ENCODE measurements around the gene CDK6. TPM values are rescaled to one million over a fixed set of nuclear protein-coding genes. Genes with fewer than 3 reads are reported as not detected.

CDK6 gene
- total RNA-seq, 1 experiment from 2014 or later: 41.4 TPM

GRCh38 chr7:92799446-92800211 is 36.7 kb downstream of the CDK6 start (continued):
- TF ChIP-seq, protein P1, sequence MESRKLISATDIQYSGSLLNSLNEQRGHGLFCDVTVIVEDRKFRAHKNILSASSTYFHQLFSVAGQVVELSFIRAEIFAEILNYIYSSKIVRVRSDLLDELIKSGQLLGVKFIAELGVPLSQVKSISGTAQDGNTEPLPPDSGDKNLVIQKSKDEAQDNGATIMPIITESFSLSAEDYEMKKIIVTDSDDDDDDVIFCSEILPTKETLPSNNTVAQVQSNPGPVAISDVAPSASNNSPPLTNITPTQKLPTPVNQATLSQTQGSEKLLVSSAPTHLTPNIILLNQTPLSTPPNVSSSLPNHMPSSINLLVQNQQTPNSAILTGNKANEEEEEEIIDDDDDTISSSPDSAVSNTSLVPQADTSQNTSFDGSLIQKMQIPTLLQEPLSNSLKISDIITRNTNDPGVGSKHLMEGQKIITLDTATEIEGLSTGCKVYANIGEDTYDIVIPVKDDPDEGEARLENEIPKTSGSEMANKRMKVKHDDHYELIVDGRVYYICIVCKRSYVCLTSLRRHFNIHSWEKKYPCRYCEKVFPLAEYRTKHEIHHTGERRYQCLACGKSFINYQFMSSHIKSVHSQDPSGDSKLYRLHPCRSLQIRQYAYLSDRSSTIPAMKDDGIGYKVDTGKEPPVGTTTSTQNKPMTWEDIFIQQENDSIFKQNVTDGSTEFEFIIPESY (IDR thresholded peaks at IDR 0.05; ENCODE audit: extremely low read depth, insufficient replicate concordance, low read length): no peak
- TF ChIP-seq ELF1 (IDR thresholded peaks at IDR 0.05; ENCODE audit: borderline replicate concordance, low read depth) (no peak), MAX (IDR thresholded peaks at IDR 0.05) (no peak), RAD21 (IDR thresholded peaks at IDR 0.05; ENCODE audit: low read depth) (no peak)
- TF ChIP-seq, protein P2, sequence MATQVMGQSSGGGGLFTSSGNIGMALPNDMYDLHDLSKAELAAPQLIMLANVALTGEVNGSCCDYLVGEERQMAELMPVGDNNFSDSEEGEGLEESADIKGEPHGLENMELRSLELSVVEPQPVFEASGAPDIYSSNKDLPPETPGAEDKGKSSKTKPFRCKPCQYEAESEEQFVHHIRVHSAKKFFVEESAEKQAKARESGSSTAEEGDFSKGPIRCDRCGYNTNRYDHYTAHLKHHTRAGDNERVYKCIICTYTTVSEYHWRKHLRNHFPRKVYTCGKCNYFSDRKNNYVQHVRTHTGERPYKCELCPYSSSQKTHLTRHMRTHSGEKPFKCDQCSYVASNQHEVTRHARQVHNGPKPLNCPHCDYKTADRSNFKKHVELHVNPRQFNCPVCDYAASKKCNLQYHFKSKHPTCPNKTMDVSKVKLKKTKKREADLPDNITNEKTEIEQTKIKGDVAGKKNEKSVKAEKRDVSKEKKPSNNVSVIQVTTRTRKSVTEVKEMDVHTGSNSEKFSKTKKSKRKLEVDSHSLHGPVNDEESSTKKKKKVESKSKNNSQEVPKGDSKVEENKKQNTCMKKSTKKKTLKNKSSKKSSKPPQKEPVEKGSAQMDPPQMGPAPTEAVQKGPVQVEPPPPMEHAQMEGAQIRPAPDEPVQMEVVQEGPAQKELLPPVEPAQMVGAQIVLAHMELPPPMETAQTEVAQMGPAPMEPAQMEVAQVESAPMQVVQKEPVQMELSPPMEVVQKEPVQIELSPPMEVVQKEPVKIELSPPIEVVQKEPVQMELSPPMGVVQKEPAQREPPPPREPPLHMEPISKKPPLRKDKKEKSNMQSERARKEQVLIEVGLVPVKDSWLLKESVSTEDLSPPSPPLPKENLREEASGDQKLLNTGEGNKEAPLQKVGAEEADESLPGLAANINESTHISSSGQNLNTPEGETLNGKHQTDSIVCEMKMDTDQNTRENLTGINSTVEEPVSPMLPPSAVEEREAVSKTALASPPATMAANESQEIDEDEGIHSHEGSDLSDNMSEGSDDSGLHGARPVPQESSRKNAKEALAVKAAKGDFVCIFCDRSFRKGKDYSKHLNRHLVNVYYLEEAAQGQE (IDR thresholded peaks at IDR 0.05; ENCODE audit: low read depth): no peak

All from HCT116 (cell line).